HG02623 (cell line): Measurements from ENCODE around the gene CSTB.

Experiments
- ATAC-seq: cut with Tn5 transposase; IDR thresholded peaks from one replicate; pipeline ENCODE4 v1.9.1; 2021; ENCODE audit warnings: moderate library complexity; ENCODE audit not compliant: unreplicated experiment

CSTB gene

DNA sequence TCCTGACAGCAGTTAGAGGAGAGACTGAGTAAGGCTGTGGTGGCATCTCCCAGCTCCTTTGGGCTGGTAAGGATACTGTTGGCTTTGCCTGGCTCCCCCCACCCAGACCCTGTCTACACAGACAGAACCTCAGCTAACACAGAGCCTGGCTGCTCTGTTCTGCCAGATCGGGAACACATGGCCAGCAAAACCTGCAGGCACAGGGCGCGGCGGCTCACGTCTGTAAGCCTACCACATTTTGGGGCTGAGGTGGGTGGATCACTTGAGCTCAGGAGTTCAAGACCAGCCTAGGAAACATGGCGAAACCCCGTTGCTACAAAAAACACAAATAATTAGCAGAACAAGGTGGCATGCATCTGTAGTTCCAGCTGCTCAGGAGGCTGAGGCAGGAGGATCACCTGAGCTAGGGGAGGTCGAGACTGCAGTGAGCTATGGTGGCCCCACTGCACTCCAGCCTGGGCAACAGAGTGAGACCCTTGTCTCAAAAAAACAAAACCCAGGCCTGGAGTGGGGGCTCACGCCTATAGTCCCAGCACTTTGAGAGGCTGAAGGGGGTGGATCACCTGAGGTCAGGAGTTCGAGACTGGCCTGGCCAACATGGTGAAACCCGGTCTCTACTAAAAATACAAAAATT lies 6.7 kb downstream of the CSTB start:
- ATAC-seq, result no peak

GRCh38 chr21:43768868-43769167 lies 7.3 kb downstream of the CSTB start:
- no peak for ATAC-seq

GRCh38 chr21:43767984-43768867 lies 7.9 kb downstream of the CSTB start:
- no peak for ATAC-seq

DNA sequence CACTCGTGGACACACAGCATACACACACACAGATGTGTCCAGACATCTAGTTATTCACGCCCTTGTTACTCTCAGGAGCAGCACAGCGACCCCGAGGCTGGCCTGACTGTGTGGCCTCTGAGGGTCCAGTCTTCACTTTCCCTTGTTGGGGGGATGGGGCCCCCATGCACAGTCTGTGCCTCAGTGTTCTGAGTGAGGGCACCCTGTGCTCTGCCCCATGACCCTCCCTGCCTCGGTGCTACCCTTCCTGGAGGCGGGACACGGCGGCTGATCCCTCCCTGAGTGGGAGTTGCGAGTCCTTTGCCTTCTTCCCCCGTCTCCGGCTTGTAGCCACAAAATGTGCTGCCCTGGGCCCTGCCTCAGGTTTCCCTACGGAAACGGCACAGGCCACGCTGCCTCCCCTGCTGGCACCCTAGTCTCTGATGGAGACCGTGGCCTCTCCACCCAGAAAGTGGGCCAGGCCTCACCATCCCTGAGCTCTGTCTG lies 8.6 kb downstream of the CSTB start:
- no peak for ATAC-seq

- no peak for ATAC-seq
These were observed 9.2 kb downstream of the CSTB start for GRCh38 chr21:43766734-43767497.

GRCh38 chr21:43764576-43765495 lies 11.3 kb downstream of the CSTB start:
- no peak for ATAC-seq

DNA sequence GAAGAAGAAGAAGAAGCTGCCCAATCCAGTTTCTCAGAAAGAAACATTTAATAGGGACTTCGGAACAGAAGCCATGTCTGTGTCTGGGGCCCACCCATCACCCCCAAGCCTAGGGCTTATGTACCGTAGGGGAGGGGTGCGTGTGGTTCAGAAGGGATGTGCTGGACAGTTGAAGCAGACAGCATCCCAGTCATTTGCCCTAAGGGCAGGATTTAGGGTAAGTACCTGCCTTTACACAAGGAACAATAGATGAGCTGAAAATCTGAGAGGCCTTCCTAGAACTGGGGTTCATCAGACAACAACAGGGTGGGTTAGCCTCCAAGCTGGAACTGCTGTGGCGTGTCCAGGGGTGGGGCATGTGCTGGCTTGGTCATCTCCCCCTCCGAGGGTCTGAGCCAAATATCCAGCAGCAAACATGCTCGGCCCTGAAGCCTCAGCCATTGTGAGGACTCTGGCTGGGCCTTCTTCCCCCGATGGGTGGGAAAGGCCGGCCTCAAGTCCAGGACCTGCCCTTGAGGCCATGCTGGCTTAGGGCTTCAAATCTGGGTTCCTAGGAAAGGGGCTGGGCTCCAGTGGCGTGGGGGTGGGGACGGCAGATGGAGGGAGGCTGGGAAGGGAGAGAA lies 12.1 kb downstream of the CSTB start:
- no peak for ATAC-seq

- no peak for ATAC-seq
These were observed 13.6 kb downstream of the CSTB start for GRCh38 chr21:43762303-43763128.

GRCh38 chr21:43761886-43762285 lies 14.2 kb downstream of the CSTB start:
- no peak for ATAC-seq

GRCh38 chr21:43760391-43760958 lies 15.6 kb downstream of the CSTB start:
- ATAC-seq, result no peak

DNA sequence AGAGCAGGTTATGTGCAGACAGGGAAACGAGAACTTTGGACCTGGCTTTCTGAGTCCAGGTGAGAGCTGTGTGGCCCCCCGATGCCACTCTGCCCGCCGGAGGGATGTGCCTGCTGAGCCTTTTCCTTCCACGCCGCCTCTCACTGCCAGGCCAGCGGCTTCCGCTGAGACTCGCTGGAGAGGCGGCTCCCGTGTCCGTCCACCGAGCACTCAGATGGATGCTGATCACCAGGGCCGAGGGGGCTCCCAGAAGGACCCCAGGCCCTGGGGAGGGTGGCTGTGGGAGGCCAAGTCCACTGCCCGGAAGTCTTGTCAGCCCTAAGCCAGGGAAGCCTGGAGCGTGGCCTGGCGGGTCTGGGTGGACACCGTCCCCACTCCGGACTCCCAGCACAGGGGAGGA lies 16.5 kb downstream of the CSTB start:
- ATAC-seq, result no peak

GRCh38 chr21:43758811-43759210 lies 17.3 kb downstream of the CSTB start:
- no peak for ATAC-seq

GRCh38 chr21:43758111-43758641 lies 17.9 kb downstream of the CSTB start:
- ATAC-seq, result no peak

DNA sequence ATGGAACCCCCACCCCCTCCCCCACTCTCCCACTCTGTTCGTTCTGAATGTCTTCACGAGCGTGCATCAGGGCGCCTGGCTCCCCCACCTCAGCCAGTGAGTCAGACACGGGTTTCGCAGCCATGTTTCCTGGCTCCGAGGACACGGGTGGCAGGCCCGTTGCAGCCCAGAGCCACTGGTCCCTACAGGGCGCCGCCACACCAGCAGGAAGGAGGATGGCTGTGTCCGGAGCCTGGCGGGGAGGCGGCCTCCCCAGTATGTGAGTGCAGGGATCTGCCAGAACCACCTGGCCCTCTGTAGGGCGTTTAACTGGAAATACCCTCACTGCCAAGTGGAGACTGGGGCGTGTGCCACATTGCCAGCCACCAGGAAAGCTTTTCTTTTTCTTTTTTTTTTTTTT lies 18.5 kb downstream of the CSTB start:
- no peak for ATAC-seq

- no peak for ATAC-seq
These were observed 20.1 kb downstream of the CSTB start for GRCh38 chr21:43755820-43756594.

GRCh38 chr21:43754948-43755781 lies 20.9 kb downstream of the CSTB start:
- no peak for ATAC-seq

DNA sequence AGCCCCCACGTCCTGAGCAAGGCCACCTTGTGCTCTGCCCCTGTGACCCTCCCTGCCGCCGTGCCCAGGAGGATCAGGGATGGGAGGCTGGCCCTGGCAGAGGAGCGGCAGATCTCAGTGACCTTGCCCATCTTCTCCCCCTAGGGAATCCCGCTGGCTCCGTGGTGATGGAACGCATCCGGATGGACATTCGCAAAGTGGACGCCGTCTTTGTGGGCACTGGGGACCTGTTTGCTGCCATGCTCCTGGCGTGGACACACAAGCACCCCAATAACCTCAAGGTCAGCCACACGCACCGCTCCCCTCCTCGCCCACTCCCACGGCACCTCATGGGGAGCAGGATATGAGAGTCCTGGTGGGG lies 22.7 kb downstream of the CSTB start:
- no peak for ATAC-seq
